Measurements from ENCODE around the gene ATF7.
A peak's percentile ranks its signal among the peaks of the same experiment; 100 is the strongest.
"Not testable (repeated sequence)": the region's sequence is repeated elsewhere in the genome, so short reads cannot be mapped to it uniquely, and the experiment has no call there.

The ATF7 gene

GRCh38 chr12:53483225-53483978 is 142.8 kb downstream of the ATF7 start:
- TF ChIP-seq POLR2AphosphoS5 (IDR thresholded peaks at IDR 0.05; ENCODE audit: low read depth), result peak; percentile 45
- no peak for TF ChIP-seq REST (IDR thresholded peaks at IDR 0.05; ENCODE audit: insufficient replicate concordance, low read depth)
- TF ChIP-seq SPI1 (IDR thresholded peaks at IDR 0.05; ENCODE audit: borderline replicate concordance, low read depth), result no peak
- no peak for TF ChIP-seq GABPA (IDR thresholded peaks at IDR 0.05; ENCODE audit: low read depth)
- no peak for TF ChIP-seq CTCF (IDR thresholded peaks at IDR 0.05; ENCODE audit: insufficient read depth, low read length)
- Histone ChIP-seq H3K4me3 (replicated peaks; ENCODE audit: insufficient read depth, low read length) (no peak overlapping the region), H3K27me3 (ENCODE audit: insufficient read depth, poor library complexity, severe bottlenecking) (no peaks in the 10 kb centered on the region), H3K27ac (replicated peaks) (no peak overlapping the region)
- DNase-seq (ENCODE audit: low read depth in 1 of 2, low spot score in 1 of 2), result no peak

GRCh38 chr12:53482626-53483168 is 143.5 kb downstream of the ATF7 start:
- TF ChIP-seq SPI1 (IDR thresholded peaks at IDR 0.05; ENCODE audit: borderline replicate concordance, low read depth), result no peak
- TF ChIP-seq GABPA (IDR thresholded peaks at IDR 0.05; ENCODE audit: low read depth), result no peak
- TF ChIP-seq REST (IDR thresholded peaks at IDR 0.05; ENCODE audit: insufficient replicate concordance, low read depth), result no peak
- TF ChIP-seq POLR2AphosphoS5 (IDR thresholded peaks at IDR 0.05; ENCODE audit: low read depth), result peak; percentile 49; the same call in 1 of the 2 replicates
- no peak for TF ChIP-seq CTCF (IDR thresholded peaks at IDR 0.05; ENCODE audit: insufficient read depth, low read length)
- Histone ChIP-seq H3K4me3 (replicated peaks; ENCODE audit: insufficient read depth, low read length) (no peak overlapping the region), H3K27ac (replicated peaks) (no peak overlapping the region), H3K27me3 (ENCODE audit: insufficient read depth, poor library complexity, severe bottlenecking) (no peaks in the 10 kb centered on the region)
- no peak for DNase-seq (ENCODE audit: low read depth in 1 of 2, low spot score in 1 of 2)

- no peak overlapping the region for H3K4me3 ChIP-seq (replicated peaks; ENCODE audit: insufficient read depth, low read length)
- H3K27me3 ChIP-seq (ENCODE audit: insufficient read depth, poor library complexity, severe bottlenecking), result no peaks in the 10 kb centered on the region
- TF ChIP-seq SPI1 (IDR thresholded peaks at IDR 0.05; ENCODE audit: borderline replicate concordance, low read depth), result no peak
- TF ChIP-seq REST (IDR thresholded peaks at IDR 0.05; ENCODE audit: insufficient replicate concordance, low read depth), result no peak
- peak; percentile 38 for TF ChIP-seq POLR2AphosphoS5 (IDR thresholded peaks at IDR 0.05; ENCODE audit: low read depth)
- no peak overlapping the region for H3K27ac ChIP-seq (replicated peaks)
- DNase-seq (ENCODE audit: low read depth in 1 of 2, low spot score in 1 of 2), result no peak
Measured at GRCh38 chr12:53481939-53482586, 144.1 kb downstream of the ATF7 start.

- H3K4me3 ChIP-seq (replicated peaks; ENCODE audit: insufficient read depth, low read length); H3K27me3 ChIP-seq (ENCODE audit: insufficient read depth, poor library complexity, severe bottlenecking); DNase-seq (ENCODE audit: low read depth in 1 of 2, low spot score in 1 of 2); H3K27ac ChIP-seq (replicated peaks): not testable (repeated sequence)
Measured at GRCh38 chr12:53481458-53481857, 144.7 kb downstream of the ATF7 start.

Measured in HL-60 (cell line).